PC-9 (cell line): ENCODE results near the gene ZC3H6. TPM values are rescaled to one million over a fixed set of nuclear protein-coding genes. Genes with fewer than 3 reads are reported as not detected.

ENCODE experiments used
- BruUV-seq: library from RNA; stranded (reverse); fragments of 400-500 nt; replicated peaks from 2 replicates; lab custom pipeline; 2021; lab: Mats Ljungman, UMichigan
- CTCF ChIA-PET: fragments of 300-600 bp; sonication (Branson Sonifier 250); formaldehyde crosslinking; loops from one replicate; lab custom pipeline; 2022; ENCODE audit warnings: antibody characterized with exemption; lab: Charles Lee
- POLR2A ChIA-PET: fragments of 300-600 bp; sonication (Branson Sonifier 250); formaldehyde crosslinking; loops from one replicate; lab custom pipeline; 2022; ENCODE audit warnings: antibody characterized with exemption; ENCODE audit not compliant: unreplicated experiment; lab: Charles Lee
- DNase-seq, 2 experiments: peaks; one replicate each; pipeline versions ENCODE4 v3.0.0 to v3.0.0-alpha.2; 2015 to 2022; ENCODE audit warnings: mixed read lengths in 1 of 2
- H2AFZ ChIP-seq: fragments of 200-600 bp; sonication (generic); 2 replicates; pipeline ENCODE4 v1.8.1; 2017; ENCODE audit warnings: antibody characterized with exemption
- H3F3A ChIP-seq: fragments of 200-600 bp; sonication (generic); 2 replicates; pipeline ENCODE4 v1.8.1; 2017; ENCODE audit warnings: antibody characterized with exemption, mild to moderate bottlenecking, low read depth; ENCODE audit not compliant: insufficient read depth
- H3K27ac ChIP-seq: fragments of 200-600 bp; sonication (generic); 2 replicates; pipeline ENCODE4 v1.6.1; 2016; ENCODE audit warnings: mixed run types
- H3K27me3 ChIP-seq: fragments of 200-600 bp; sonication (generic); 2 replicates; pipeline ENCODE4 v1.6.1; 2016; ENCODE audit warnings: low read depth, mixed run types; ENCODE audit not compliant: insufficient read depth
- H3K36me3 ChIP-seq: fragments of 200-600 bp; sonication (generic); 2 replicates; pipeline ENCODE4 v1.6.1; 2016; ENCODE audit warnings: low read depth, mixed run types
- H3K4me1 ChIP-seq: fragments of 200-600 bp; sonication (generic); replicated peaks from 2 replicates; pipeline ENCODE4 v1.6.1; 2016; ENCODE audit warnings: mixed run types; ENCODE audit not compliant: insufficient read depth
- H3K4me2 ChIP-seq: fragments of 200-600 bp; sonication (generic); 2 replicates; pipeline ENCODE4 v1.6.1; 2017; ENCODE audit warnings: mixed run types
- H3K4me3 ChIP-seq: fragments of 200-600 bp; sonication (generic); 2 replicates; pipeline ENCODE4 v1.6.1; 2016; ENCODE audit warnings: mixed run types
- H3K79me2 ChIP-seq: fragments of 200-600 bp; sonication (generic); 2 replicates; pipeline ENCODE4 v1.6.1; 2017; ENCODE audit warnings: low read depth, mixed run types
- H3K9me2 ChIP-seq: fragments of 200-600 bp; sonication (generic); 2 replicates; pipeline ENCODE4 v1.8.1; 2017; ENCODE audit warnings: mild to moderate bottlenecking; ENCODE audit not compliant: insufficient read depth
- H3K9me3 ChIP-seq: fragments of 200-600 bp; sonication (generic); 2 replicates; pipeline ENCODE4 v1.8.1; 2016; ENCODE audit warnings: low read depth; ENCODE audit not compliant: insufficient read depth
- H4K20me1 ChIP-seq: fragments of 200-600 bp; sonication (generic); 2 replicates; pipeline ENCODE4 v1.8.1; 2017; ENCODE audit not compliant: insufficient read depth
- CTCF ChIP-seq: fragments of 200-600 bp; sonication (generic); conservative IDR thresholded peaks from 2 replicates; pipeline ENCODE4 v1.6.1; 2017; ENCODE audit warnings: mixed run types, antibody characterized with exemption, mild to moderate bottlenecking, moderate library complexity
- EZH2 ChIP-seq: fragments of 200-600 bp; sonication (generic); IDR thresholded peaks from 2 replicates; pipeline ENCODE4 v1.8.0; 2017; ENCODE audit warnings: antibody characterized with exemption, low read depth
- intact Hi-C: fragments of 100-400 bp; cut with micrococcal nuclease; formaldehyde crosslinking; loops from one replicate; pipeline ENCODE4 v1.10.0; 2022; ENCODE audit not compliant: unreplicated experiment
- total RNA-seq: library from RNA; stranded (reverse); gene quantifications from 2 replicates; pipeline ENCODE4 v1.2.3, GENCODE V29; 2021

ZC3H6 gene
- total RNA-seq, 1 experiment from 2014 or later, result 9.1 TPM

DNA sequence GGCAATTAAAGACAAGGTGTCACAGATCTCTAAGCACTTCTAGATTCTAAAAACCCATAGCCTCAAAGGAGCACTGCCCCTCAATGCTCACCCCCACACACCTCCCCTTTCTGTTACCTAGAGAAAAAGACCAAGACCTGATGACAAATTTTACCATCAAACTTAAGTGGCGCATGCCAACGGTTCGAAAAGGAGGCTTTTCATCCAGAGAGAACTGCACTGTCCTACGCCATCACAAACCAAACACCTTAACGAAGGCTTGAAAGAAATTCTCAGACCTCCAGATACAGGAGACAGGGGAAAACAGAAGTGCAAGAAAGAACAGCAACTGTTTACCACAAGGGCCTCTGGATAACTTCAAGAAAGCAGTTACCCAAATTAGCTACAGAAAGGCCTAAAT lies 2.0 kb upstream of the ZC3H6 start:
- no peak overlapping the region for H2AFZ ChIP-seq
- 0 out of 2 replicates have a peak, but pooled peaks cover 4% of the 10 kb centered on the region for H3F3A ChIP-seq
- H3K9me2 ChIP-seq, result no peaks in the 10 kb centered on the region
- H3K36me3 ChIP-seq, result no peaks in the 10 kb centered on the region
- no peak overlapping the region for H3K27ac ChIP-seq
- intact Hi-C loops, result loop anchor here (10.0 kb wide), 1 partner anchor 451 kb away; the partner anchor contains the start of gene NT5DC4
- H4K20me1 ChIP-seq, result no peaks in the 10 kb centered on the region
- TF ChIP-seq EZH2, result no peak
- no peak for TF ChIP-seq CTCF
- H3K4me1 ChIP-seq, result peaks cover 7% of the 10 kb centered on the region; the same call in 1 of the 2 replicates
- ChIA-PET POLR2A (interaction anchor here (0.6 kb wide), 1 partner anchor 207 kb away, joined by 12 read pairs; no protein-coding TSS in a partner anchor), CTCF (interaction anchor here (0.5 kb wide), 1 partner anchor 15 kb away, joined by 4 read pairs; no protein-coding TSS in a partner anchor)
- H3K9me3 ChIP-seq, result no peaks in the 10 kb centered on the region
- DNase-seq, result no peak
- no peak overlapping the region for H3K4me3 ChIP-seq
- no peaks in the 10 kb centered on the region for H3K27me3 ChIP-seq
- peaks cover 16% of the 10 kb centered on the region; the same call in 1 of the 2 replicates for H3K79me2 ChIP-seq
- no TSS peak for BruUV-seq
- H3K4me2 ChIP-seq, result no peak overlapping the region

DNA sequence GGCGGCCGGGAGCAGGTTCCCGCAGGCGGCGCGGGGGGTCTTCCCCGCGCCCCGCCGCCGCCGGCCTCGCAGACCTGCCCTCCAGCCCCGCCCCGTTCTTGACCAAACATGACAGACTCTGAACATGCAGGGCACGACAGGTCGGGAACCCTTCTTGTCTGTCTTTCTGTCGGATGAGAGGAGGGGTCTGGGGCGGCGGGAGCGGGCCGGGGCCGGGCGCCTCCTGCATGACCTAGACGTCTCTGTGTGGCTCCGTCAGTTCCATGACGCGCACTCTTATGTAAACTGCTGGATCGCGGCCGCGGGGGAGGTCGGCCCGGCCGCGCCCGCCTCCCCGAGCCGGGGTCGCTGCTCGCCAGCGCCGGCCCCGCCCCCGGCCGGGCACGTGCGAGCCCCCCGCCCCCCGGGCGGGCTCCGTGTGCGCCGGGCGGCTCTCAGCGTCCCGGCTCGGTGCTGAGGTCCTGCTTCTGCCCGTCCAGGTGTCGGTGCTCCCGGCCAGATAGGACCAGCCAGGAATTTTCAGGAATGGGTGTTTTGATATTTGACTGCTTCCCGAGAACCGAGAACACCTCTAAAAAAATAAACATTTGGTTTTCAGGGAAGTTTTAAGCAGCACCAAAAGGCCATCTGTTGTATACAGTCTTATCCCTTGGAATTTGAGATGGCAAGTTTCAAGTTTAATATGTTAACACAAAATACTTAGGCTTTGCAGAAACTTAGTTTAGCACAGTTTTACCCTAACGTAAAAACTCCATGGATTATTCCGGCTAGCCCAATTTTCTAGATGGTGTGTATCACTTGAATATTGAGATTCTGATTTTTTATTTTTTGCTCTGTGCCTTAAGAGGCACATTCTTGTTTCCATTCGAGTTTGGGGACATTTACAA lies 733 bp downstream of the ZC3H6 start:
- BruUV-seq, result TSS peak; percentile 71
- peak overlapping the region; percentile 98 for H2AFZ ChIP-seq
- H3K4me3 ChIP-seq, result peak overlapping the region; percentile 98
- no peaks in the 10 kb centered on the region for H4K20me1 ChIP-seq
- H3K36me3 ChIP-seq, result no peaks in the 10 kb centered on the region
- H3K9me2 ChIP-seq, result no peaks in the 10 kb centered on the region
- no peaks in the 10 kb centered on the region for H3K27me3 ChIP-seq
- TF ChIP-seq CTCF (no peak), EZH2 (no peak)
- H3K4me2 ChIP-seq, result peak overlapping the region; percentile 79
- H3K79me2 ChIP-seq, result peaks cover 16% of the 10 kb centered on the region; the same call in 1 of the 2 replicates
- peaks cover 7% of the 10 kb centered on the region; the same call in 1 of the 2 replicates for H3K4me1 ChIP-seq
- peak; percentile 61 to 76 for DNase-seq
- peak overlapping the region; percentile 99 for H3K27ac ChIP-seq
- ChIA-PET CTCF (no interaction called here), POLR2A (no interaction called here)
- no peaks in the 10 kb centered on the region for H3K9me3 ChIP-seq
- H3F3A ChIP-seq, result 0 out of 2 replicates have a peak, but pooled peaks cover 4% of the 10 kb centered on the region
- intact Hi-C loops, result loop anchor here (5.0 to 10.0 kb wide), 2 partner anchors 206 to 449 kb away; partner anchors contain the start of genes NT5DC4 and TTL

- 0 out of 2 replicates have a peak, but pooled peaks cover 4% of the 10 kb centered on the region for H3F3A ChIP-seq
- H3K79me2 ChIP-seq, result peaks cover 16% of the 10 kb centered on the region; the same call in 1 of the 2 replicates
- H4K20me1 ChIP-seq, result no peaks in the 10 kb centered on the region
- no peaks in the 10 kb centered on the region for H3K27me3 ChIP-seq
- no peak overlapping the region for H2AFZ ChIP-seq
- no peak overlapping the region for H3K27ac ChIP-seq
- ChIA-PET POLR2A (no interaction called here), CTCF (no interaction called here)
- intact Hi-C loops, result loop anchor here (5.0 to 10.0 kb wide), 2 partner anchors 205 to 448 kb away; partner anchors contain the start of genes NT5DC4 and TTL
- no peaks in the 10 kb centered on the region for H3K9me2 ChIP-seq
- no peak for DNase-seq
- peaks cover 7% of the 10 kb centered on the region; the same call in 1 of the 2 replicates for H3K4me1 ChIP-seq
- H3K4me3 ChIP-seq, result peak overlapping the region; percentile 98
- no peaks in the 10 kb centered on the region for H3K36me3 ChIP-seq
- no peaks in the 10 kb centered on the region for H3K9me3 ChIP-seq
- H3K4me2 ChIP-seq, result peak overlapping the region; percentile 79
- no peak for TF ChIP-seq CTCF
- TF ChIP-seq EZH2, result no peak
- BruUV-seq, result no TSS peak
These were observed 1.6 kb downstream of the ZC3H6 start for GRCh38 chr2:112276954-112277353.
